HG03108 (cell line): ENCODE results near the gene SYT12.
"Not testable (repeated sequence)": the region's sequence is repeated elsewhere in the genome, so short reads cannot be mapped to it uniquely, and the experiment has no call there.

ENCODE experiments used
- ATAC-seq: cut with Tn5 transposase; IDR thresholded peaks from one replicate; pipeline ENCODE4 v1.9.1; 2021; ENCODE audit warnings: moderate library complexity; ENCODE audit not compliant: unreplicated experiment

The SYT12 gene, protein sequence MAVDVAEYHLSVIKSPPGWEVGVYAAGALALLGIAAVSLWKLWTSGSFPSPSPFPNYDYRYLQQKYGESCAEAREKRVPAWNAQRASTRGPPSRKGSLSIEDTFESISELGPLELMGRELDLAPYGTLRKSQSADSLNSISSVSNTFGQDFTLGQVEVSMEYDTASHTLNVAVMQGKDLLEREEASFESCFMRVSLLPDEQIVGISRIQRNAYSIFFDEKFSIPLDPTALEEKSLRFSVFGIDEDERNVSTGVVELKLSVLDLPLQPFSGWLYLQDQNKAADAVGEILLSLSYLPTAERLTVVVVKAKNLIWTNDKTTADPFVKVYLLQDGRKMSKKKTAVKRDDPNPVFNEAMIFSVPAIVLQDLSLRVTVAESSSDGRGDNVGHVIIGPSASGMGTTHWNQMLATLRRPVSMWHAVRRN

GRCh38 chr11:67022961-67023956 is at the start of gene SYT12:
Gene SYT12, plus strand, starts transcription at chr11:67023134. Its CDS starts 7,011 bp downstream, at chr11:67030145.
- no peak for ATAC-seq

GRCh38 chr11:66973956-66974580 is 48.9 kb upstream of the SYT12 start:
- no peak for ATAC-seq

GRCh38 chr11:66974724-66975404 is 48.1 kb upstream of the SYT12 start, which contains the start of gene C11orf86:
Gene C11orf86, plus strand, starts transcription at chr11:66975304. Its CDS starts 59 bp downstream, at chr11:66975363.
- no peak for ATAC-seq

DNA sequence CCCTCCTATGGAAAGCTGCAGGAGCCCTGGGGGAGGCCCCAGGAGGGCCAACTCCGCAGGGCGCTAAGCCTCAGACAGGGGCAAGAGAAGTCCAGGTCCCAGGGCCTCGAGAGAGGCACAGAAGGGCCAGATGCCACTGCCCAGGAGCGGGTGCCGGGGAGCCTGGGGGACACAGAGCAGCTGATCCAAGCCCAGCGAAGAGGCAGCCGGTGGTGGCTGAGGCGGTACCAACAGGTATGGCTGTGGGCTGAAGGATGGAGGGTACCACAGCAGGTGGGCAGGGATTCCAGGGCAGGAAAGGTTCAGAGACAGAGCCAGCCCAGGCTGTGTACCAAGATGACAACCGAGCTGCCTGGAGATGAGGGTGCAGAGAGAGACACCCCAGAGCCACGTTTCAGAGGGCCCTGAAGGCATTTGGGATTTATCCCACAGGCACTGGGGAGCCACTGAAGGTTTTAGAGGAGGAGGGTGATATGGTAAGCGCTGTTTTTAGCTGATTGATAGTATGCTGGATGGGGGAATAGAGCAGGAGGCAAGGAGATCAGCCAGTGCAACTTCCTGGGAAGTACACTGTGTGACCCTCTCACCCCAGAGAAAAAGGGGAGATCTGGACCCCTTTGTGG is 47.4 kb upstream of the SYT12 start:
- no peak for ATAC-seq

DNA sequence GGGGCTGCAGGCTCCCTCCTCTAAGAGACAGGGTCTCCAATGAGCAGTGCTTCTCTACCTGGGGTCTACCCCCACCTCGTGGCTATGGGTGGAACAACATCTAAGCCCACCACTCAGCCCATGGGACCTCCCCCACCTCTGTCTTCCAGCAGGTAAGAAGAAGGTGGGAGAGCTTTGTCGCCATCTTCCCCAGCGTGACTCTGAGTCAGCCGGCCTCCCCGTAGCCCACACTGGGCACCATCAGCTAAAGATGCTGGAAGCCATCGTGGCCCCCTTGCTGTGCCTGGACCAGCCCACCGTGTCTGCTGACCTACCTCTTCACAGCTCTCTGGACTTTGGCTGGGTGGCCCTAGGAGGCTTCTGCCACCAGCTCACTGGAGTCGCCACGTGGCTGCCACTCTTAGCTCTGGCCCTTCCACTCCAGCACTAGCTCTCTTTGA is 46.9 kb upstream of the SYT12 start:
- ATAC-seq: no peak

- ATAC-seq: no peak
These were observed 46.0 kb upstream of the SYT12 start for GRCh38 chr11:66976925-66977324.

DNA sequence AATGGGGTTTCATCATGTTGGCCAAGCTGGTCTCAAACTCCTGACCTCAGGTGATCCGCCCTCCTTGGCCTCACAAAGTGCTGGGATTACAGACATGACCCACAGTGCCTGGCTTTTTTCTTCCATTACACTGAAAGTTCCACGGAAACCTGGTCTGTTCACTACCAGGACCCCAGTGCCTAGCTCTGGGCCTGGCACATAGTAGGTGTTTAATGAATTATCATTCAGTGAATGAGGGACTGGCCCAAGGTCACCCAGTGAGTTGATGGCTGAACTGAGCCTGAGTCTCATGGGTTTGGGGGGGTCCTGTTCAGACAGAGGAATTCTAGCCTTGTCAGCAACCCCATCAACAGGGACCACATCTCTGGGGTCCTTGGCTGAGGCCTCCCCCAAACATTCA is 44.7 kb upstream of the SYT12 start:
- no peak for ATAC-seq

DNA sequence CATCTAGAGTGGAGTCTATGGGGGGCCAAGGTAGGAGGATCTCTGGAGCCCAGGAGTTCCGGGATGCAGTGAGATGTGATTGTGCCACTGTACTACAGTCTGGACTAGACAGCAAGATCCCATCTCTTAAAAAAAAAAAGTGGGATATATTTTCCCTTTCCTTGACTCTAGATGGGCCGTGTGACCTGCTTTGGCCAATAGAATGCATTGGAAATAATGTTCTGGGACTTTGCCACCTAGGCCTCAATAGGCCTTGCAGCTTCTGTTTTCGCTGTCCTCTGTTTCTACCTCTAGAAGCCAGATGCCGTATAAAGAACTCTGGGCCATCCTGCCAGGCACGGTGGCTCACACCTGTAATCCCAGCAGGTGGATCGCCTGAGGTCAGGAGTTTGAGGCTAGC is 44.2 kb upstream of the SYT12 start:
- ATAC-seq: no peak

DNA sequence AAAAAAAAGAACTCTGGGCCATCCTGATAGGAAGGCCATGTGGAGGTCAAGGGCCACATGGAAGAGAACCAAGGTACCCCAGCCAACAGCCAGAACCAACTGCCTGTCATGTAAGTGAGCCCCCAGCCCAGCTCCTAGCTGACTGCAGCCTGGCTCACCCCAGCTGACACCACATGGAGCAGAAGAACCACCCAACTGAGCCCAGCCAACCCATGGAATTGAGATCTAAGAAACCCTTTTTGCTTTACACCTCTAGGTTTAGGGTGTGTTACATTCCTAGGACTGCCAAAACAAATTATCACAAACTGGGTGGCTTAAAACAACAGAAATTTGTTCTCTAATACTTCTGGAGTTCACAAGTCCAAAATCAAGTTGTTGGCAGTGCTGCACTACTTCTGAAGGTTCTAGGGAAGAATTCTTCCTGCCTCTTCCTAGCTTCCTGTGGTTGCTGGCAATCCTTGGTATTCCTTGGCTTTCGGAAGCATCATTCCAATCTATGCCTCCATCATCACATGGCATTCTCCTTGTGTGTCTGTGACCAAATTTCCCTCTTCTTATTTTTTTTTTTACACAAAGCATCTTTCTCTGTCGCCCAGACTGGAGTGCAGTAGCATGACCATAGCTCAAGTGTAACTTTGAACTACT is 43.5 kb upstream of the SYT12 start:
- ATAC-seq: no peak

DNA sequence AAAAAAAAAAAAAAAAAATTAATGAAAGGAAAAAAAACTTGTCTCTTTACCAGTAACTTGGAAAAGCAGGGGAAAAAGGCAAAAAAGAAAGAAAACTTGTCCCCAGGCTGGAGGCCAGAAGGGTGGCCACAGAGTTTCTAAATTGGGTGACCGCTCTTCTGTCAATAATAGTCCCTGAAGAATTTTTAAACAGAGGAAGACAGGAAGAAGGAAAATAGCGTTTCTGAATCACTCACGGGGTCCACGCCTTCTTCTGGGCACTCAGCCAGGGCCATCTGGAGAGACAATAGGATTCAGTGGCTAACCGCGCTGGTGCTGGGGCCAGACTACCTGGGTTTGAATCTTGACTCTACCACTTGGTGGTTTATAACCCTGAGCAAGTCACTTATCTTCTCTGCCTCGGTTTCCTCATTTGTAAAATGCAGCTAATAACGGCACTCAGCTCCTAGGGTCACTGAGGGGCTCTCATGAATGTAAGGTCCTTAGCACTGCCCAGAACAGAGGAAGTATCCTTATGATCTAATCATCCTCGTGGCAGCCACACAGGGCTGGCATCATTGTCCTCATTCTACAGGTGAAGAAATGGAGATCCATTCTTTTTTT is 40.9 kb upstream of the SYT12 start:
- no peak for ATAC-seq

- ATAC-seq: no peak
These were observed 39.5 kb upstream of the SYT12 start for GRCh38 chr11:66983275-66983924.

GRCh38 chr11:66985508-66986177 is 37.3 kb upstream of the SYT12 start:
- no peak for ATAC-seq

DNA sequence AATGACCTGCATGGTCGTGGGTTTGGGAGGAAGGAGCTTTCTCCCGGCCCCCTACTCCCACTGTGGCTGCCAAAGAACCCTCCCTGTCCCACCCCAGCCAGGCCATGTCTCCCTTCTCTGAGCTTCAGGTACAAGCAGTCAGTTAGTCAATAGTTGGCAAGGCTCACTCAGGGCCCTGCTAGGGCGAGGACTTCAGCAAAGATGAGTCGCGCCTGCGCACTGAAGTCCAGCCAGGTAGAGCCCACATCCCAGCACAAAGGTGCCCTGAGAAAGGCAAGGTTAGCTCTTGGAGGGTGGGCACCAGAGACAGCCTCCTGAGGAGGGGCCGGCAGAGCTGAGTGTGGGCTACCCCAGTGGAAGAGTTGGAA is 36.8 kb upstream of the SYT12 start:
- ATAC-seq: no peak

DNA sequence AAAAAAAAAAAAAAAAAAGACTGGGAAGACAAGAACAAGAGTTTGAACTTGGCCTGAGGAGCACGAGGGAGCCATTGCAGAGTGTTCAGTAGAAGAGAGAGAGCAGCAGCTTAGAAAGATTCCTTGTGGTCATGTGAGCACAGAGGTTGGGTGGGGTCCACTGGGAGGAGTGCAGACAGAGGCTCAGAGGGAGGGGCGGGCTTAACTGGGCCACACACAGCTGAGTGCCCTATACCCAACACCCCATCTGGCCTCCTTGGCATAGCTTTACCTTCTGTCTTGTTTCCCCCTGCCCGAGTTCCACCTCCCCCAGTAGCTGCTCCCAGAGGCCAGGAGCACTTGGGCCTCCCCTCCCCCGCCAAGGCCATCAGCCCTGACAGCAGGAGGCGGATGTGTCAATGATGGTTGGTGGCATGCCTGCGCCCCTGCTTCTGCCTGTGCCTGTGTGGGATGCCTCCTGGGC is 35.7 kb upstream of the SYT12 start:
- no peak for ATAC-seq

DNA sequence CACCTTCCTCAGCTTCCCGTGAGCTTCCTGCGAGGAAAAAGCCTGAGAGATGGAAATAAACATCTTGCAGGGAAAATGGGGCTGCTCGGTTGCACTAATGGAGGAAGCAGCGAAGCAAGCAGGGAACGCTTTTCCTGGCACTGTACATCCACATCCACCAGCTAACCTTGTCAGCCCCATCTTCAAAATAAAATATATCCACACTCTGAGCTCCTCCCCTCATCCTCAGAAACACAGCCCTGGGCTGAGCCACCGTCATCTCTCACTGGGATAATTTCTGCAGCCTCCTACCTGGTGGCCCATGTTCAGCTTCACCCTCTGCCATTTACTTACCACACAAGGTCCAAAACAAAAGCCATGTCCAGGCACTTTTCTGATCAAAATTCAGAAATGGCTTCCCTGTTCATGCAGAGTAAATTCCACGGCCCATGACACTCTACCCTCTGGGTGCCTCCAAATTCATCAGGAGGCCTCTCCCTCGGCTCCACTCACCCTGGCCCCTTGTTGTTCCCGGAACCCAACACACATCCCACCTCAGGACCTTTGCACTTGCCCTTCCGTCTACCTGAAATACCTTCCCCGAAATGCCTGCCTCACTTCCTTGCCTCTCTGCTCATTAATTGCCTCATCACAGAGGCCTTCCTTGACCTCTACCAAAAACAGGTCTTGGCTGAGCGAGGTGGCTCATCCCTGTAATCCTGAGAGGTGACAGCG is 34.9 kb upstream of the SYT12 start:
- ATAC-seq: no peak

DNA sequence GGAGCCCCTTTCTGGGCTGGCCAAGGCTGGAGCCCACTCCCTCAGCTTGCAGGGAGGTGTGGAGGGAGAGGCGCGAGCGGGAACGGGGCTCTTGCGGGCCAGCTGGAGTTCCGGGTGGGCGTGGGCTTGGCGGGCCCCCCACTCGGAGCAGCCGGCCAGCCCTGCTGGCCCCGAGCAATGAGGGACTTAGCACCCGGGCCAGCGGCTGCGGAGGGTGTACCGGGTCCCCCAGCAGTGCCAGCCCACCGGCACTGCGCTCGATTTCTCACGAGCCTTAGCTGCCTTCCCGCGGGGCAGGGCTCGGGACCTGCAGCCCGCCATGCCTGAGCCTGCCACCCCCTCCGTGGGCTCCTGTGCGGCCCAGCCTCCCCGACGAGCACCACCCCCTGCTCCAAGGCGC is 34.2 kb upstream of the SYT12 start:
- not testable (repeated sequence) for ATAC-seq

GRCh38 chr11:66989360-66989759 is 33.6 kb upstream of the SYT12 start:
- ATAC-seq: not testable (repeated sequence)
